ENCODE results near the gene CNGA3.

Gene CNGA3

GRCh38 chr2:98329549-98329948 is 16.7 kb upstream of the CNGA3 start:
- no peak for DNase-seq

GRCh38 chr2:98332989-98333388 is 13.3 kb upstream of the CNGA3 start:
- DNase-seq, result no peak

- DNase-seq, result no peak
Measured at GRCh38 chr2:98333922-98334321, 12.3 kb upstream of the CNGA3 start.

- peak; percentile 37 for DNase-seq
Measured at GRCh38 chr2:98334439-98335078, 11.7 kb upstream of the CNGA3 start.

GRCh38 chr2:98335271-98335670 is 11.0 kb upstream of the CNGA3 start:
- no peak for DNase-seq

GRCh38 chr2:98341241-98341640 is 5.0 kb upstream of the CNGA3 start:
- no peak for DNase-seq

GRCh38 chr2:98343285-98343684 is 3.0 kb upstream of the CNGA3 start:
- no peak for DNase-seq

GRCh38 chr2:98347298-98348065 is 1.2 kb downstream of the CNGA3 start:
- no peak for DNase-seq

GRCh38 chr2:98348066-98348561 is 1.9 kb downstream of the CNGA3 start:
- DNase-seq, result no peak

GRCh38 chr2:98350411-98350810 is 4.2 kb downstream of the CNGA3 start:
- DNase-seq, result no peak

GRCh38 chr2:98355881-98356280 is 9.6 kb downstream of the CNGA3 start:
- no peak for DNase-seq

GRCh38 chr2:98356729-98357128 is 10.5 kb downstream of the CNGA3 start:
- no peak for DNase-seq

- DNase-seq, result no peak
Measured at GRCh38 chr2:98357849-98358248, 11.6 kb downstream of the CNGA3 start.

- DNase-seq, result no peak
Measured at GRCh38 chr2:98359986-98360385, 13.7 kb downstream of the CNGA3 start.

- DNase-seq, result no peak
Measured at GRCh38 chr2:98367721-98368120, 21.5 kb downstream of the CNGA3 start.

GRCh38 chr2:98369710-98370239 is 23.5 kb downstream of the CNGA3 start:
- DNase-seq, result no peak

- no peak for DNase-seq
Measured at GRCh38 chr2:98372121-98372520, 25.9 kb downstream of the CNGA3 start.

- no peak for DNase-seq
Measured at GRCh38 chr2:98372579-98372978, 26.3 kb downstream of the CNGA3 start.

GRCh38 chr2:98374286-98374685 is 28.0 kb downstream of the CNGA3 start:
- DNase-seq, result no peak

GRCh38 chr2:98374958-98375570 is 28.8 kb downstream of the CNGA3 start:
- DNase-seq, result no peak

GRCh38 chr2:98376301-98376910 is 30.1 kb downstream of the CNGA3 start:
- no peak for DNase-seq

GRCh38 chr2:98376996-98377395 is 30.7 kb downstream of the CNGA3 start:
- no peak for DNase-seq

GRCh38 chr2:98377544-98377943 is 31.3 kb downstream of the CNGA3 start:
- DNase-seq, result no peak
